PC-3 (cell line): Measurements from ENCODE around the gene RNF123. TPM values are rescaled to one million over a fixed set of nuclear protein-coding genes. Genes with fewer than 3 reads are reported as not detected.

Source experiments
- ATAC-seq: fragments of 200-7000 bp; cut with Tn5 transposase; 2 replicates; pipeline ENCODE4 v1.9.1; 2020; ENCODE audit warnings: mild to moderate bottlenecking, moderate library complexity
- BruUV-seq: library from RNA; stranded (reverse); fragments of 400-500 nt; replicated peaks from 2 replicates; lab custom pipeline; 2021; lab: Mats Ljungman, UMichigan
- CTCF ChIA-PET: fragments of 300-600 bp; sonication (Branson Sonifier 250); formaldehyde crosslinking; loops from one replicate; lab custom pipeline; 2022; ENCODE audit warnings: antibody characterized with exemption; lab: Charles Lee
- POLR2A ChIA-PET: fragments of 300-600 bp; sonication (Branson Sonifier 250); formaldehyde crosslinking; loops from one replicate; lab custom pipeline; 2022; ENCODE audit warnings: antibody characterized with exemption; ENCODE audit not compliant: unreplicated experiment; lab: Charles Lee
- DNase-seq: peaks from one replicate; pipeline ENCODE4 v3.0.0-alpha.2; 2015
- H2AFZ ChIP-seq: fragments of 300-600 bp; sonication (generic); 2 replicates; pipeline ENCODE4 v1.6.0; 2016; ENCODE audit warnings: antibody characterized with exemption, low read length
- H3F3A ChIP-seq: fragments of 300-600 bp; sonication (generic); one replicate; pipeline ENCODE4 v1.6.0; 2017; ENCODE audit warnings: antibody characterized with exemption, low read length, control low read depth, mild to moderate bottlenecking; ENCODE audit not compliant: unreplicated experiment
- H3K27ac ChIP-seq: fragments of 300-600 bp; sonication (generic); 2 replicates; pipeline ENCODE4 v1.5.1; 2016; ENCODE audit warnings: mild to moderate bottlenecking, low read length
- H3K27me3 ChIP-seq: fragments of 300-600 bp; sonication (generic); 2 replicates; pipeline ENCODE4 v1.6.1; 2016; ENCODE audit warnings: low read length, mixed read lengths
- H3K36me3 ChIP-seq: fragments of 300-600 bp; sonication (generic); 2 replicates; pipeline ENCODE4 v1.6.1; 2016; ENCODE audit warnings: low read depth, mixed run types, low read length, mixed read lengths
- H3K4me1 ChIP-seq: fragments of 300-600 bp; sonication (generic); 2 replicates; pipeline ENCODE4 v1.5.1; 2016; ENCODE audit warnings: low read length; ENCODE audit not compliant: insufficient read depth
- H3K4me2 ChIP-seq: fragments of 300-600 bp; sonication (generic); 2 replicates; pipeline ENCODE4 v1.6.0; 2016; ENCODE audit warnings: low read length
- H3K4me3 ChIP-seq: fragments of 300-600 bp; sonication (generic); 2 replicates; pipeline ENCODE4 v1.5.1; 2016; ENCODE audit warnings: mild to moderate bottlenecking, low read length, mixed read lengths
- H3K79me2 ChIP-seq: fragments of 300-600 bp; sonication (generic); 2 replicates; pipeline ENCODE4 v1.6.1; 2017; ENCODE audit warnings: low read length, mixed read lengths
- H3K9ac ChIP-seq: fragments of 300-600 bp; sonication (generic); 2 replicates; pipeline ENCODE4 v1.6.0; 2016; ENCODE audit warnings: mild to moderate bottlenecking, low read length
- H3K9me2 ChIP-seq: fragments of 300-600 bp; sonication (generic); replicated peaks from 2 replicates; pipeline ENCODE4 v1.6.1; 2016; ENCODE audit warnings: mixed run types, low read length, mixed read lengths
- H3K9me3 ChIP-seq: fragments of 300-600 bp; sonication (generic); 2 replicates; pipeline ENCODE4 v1.6.1; 2016; ENCODE audit warnings: low read length, mixed read lengths
- H4K20me1 ChIP-seq: fragments of 300-600 bp; sonication (generic); 2 replicates; pipeline ENCODE4 v1.6.1; 2016; ENCODE audit warnings: low read length, mixed read lengths
- EZH2 ChIP-seq: fragments of 300-600 bp; sonication (generic); IDR thresholded peaks from one replicate; pipeline ENCODE4 v1.6.1; 2017; ENCODE audit warnings: antibody characterized with exemption, mild to moderate bottlenecking, low read length; ENCODE audit not compliant: unreplicated experiment
- EZH2phosphoT487 ChIP-seq: fragments of 300-600 bp; sonication (generic); IDR thresholded peaks from 2 replicates; pipeline ENCODE4 v1.6.1; 2018; ENCODE audit warnings: mild to moderate bottlenecking, antibody characterized with exemption, low read length, borderline replicate concordance
- intact Hi-C: fragments of 100-400 bp; cut with micrococcal nuclease; formaldehyde crosslinking; loops from 2 replicates; pipeline ENCODE4 v1.9.0; 2023
- total RNA-seq: library from RNA; depleted of rRNA; stranded (reverse); fragments of >200 nt; gene quantifications from 2 replicates; pipeline ENCODE4 v1.2.3, GENCODE V29; 2014
- TF ChIP-seq, protein P1 (sequence below): fragments of 300-600 bp; sonication (generic); conservative IDR thresholded peaks from 2 replicates; pipeline ENCODE4 v1.5.1; 2017; ENCODE audit warnings: antibody characterized with exemption, low read depth, mild to moderate bottlenecking, low read length

The RNF123 gene
- total RNA-seq, 1 experiment from 2014 or later, result 38.6 TPM

DNA sequence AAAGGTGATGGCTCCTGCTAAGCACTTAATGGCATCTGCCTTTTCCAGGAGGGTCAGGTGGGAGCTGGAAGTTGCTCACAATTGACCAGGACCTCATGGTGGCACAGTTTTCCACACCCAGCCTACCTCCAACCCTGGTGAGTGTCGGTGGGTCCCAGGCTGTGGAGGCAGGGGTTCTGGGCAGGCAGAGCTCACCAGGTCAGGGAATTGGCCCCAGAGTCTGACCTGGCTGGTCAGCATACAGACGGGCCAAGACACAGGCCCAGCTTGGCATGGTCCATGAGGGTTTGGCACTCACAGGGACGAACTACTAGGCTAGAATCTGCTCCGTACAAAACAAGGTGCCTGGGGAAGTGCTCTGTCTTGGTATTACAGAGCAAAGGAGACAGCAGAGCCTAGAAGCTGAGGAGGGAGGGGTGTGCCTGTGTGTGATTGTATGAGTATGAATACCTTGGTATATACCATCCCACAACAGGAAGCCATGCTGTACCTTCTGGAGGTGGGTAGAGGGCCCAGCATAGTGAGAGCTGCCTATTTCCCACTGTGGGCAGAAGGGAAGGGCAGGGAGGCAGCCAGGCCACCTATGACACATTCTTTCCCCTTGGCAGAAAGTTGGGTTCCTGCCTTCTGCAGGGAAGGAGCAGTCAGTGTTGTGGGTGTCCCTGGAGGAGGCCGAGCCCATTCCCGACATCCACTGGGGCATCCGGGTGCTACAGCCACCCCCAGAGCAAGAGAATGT is 8.7 kb upstream of the RNF123 start:
- Histone ChIP-seq H3K79me2 (peaks cover 4% of the 10 kb centered on the region), H3K36me3 (peaks cover 57% of the 10 kb centered on the region; the same call in 1 of the 2 replicates), H4K20me1 (no peaks in the 10 kb centered on the region), H3K4me2 (no peak overlapping the region), H3K4me1 (no peaks in the 10 kb centered on the region), H3K9me3 (no peaks in the 10 kb centered on the region), H2AFZ (no peak overlapping the region), H3K9me2 (no peaks in the 10 kb centered on the region), H3K9ac (no peak overlapping the region), H3K27me3 (no peaks in the 10 kb centered on the region), H3K4me3 (no peak overlapping the region), H3K27ac (no peak overlapping the region), H3F3A (no peaks in the 10 kb centered on the region)
- ATAC-seq (no peak; the same call in 1 of the 2 replicates), DNase-seq (no peak)
- TF ChIP-seq, protein P1, sequence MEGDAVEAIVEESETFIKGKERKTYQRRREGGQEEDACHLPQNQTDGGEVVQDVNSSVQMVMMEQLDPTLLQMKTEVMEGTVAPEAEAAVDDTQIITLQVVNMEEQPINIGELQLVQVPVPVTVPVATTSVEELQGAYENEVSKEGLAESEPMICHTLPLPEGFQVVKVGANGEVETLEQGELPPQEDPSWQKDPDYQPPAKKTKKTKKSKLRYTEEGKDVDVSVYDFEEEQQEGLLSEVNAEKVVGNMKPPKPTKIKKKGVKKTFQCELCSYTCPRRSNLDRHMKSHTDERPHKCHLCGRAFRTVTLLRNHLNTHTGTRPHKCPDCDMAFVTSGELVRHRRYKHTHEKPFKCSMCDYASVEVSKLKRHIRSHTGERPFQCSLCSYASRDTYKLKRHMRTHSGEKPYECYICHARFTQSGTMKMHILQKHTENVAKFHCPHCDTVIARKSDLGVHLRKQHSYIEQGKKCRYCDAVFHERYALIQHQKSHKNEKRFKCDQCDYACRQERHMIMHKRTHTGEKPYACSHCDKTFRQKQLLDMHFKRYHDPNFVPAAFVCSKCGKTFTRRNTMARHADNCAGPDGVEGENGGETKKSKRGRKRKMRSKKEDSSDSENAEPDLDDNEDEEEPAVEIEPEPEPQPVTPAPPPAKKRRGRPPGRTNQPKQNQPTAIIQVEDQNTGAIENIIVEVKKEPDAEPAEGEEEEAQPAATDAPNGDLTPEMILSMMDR, result no peak
- no peak for TF ChIP-seq EZH2phosphoT487
- TF ChIP-seq EZH2, result no peak
- no TSS peak for BruUV-seq
- ChIA-PET POLR2A (no interaction called here), CTCF (no interaction called here)
- intact Hi-C loops, result no loop called here

DNA sequence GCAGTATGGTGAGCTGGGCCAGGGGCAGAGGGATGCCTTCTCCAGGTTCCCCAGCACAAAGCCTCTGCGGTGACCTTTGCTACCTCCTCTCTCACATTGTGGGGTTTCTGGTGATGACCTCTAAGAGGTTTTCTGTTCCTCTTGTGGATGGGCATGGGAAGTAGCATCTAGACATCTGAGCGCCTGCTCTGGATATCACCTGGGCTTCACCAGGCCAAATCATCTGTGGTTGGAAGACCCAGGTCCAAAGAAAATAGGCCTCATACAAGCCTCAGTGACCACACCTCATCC is 8.2 kb upstream of the RNF123 start:
- Histone ChIP-seq H3K27ac (no peak overlapping the region), H2AFZ (no peak overlapping the region), H3F3A (no peaks in the 10 kb centered on the region), H3K9me2 (no peaks in the 10 kb centered on the region), H3K27me3 (no peaks in the 10 kb centered on the region), H3K4me2 (no peak overlapping the region), H3K79me2 (no peaks in the 10 kb centered on the region; the same call in 1 of the 2 replicates), H3K36me3 (peaks cover 56% of the 10 kb centered on the region; the same call in 1 of the 2 replicates), H4K20me1 (no peaks in the 10 kb centered on the region), H3K4me3 (no peak overlapping the region), H3K9me3 (no peaks in the 10 kb centered on the region), H3K9ac (no peak overlapping the region), H3K4me1 (no peaks in the 10 kb centered on the region)
- DNase-seq, result no peak
- CTCF ChIA-PET, result no interaction called here
- POLR2A ChIA-PET, result no interaction called here
- TF ChIP-seq EZH2phosphoT487, result no peak
- TF ChIP-seq, protein P1, result no peak
- TF ChIP-seq EZH2, result no peak
- ATAC-seq, result no peak
- intact Hi-C loops, result no loop called here
- no TSS peak for BruUV-seq

GRCh38 chr3:49681543-49681942 is 7.8 kb upstream of the RNF123 start:
- Histone ChIP-seq H3K27me3 (no peaks in the 10 kb centered on the region), H3F3A (no peaks in the 10 kb centered on the region), H3K27ac (no peak overlapping the region), H3K9ac (no peak overlapping the region), H4K20me1 (no peaks in the 10 kb centered on the region), H3K4me1 (no peaks in the 10 kb centered on the region), H2AFZ (no peak overlapping the region), H3K79me2 (no peaks in the 10 kb centered on the region; the same call in 1 of the 2 replicates), H3K4me3 (no peak overlapping the region), H3K9me2 (no peaks in the 10 kb centered on the region), H3K4me2 (no peak overlapping the region), H3K9me3 (no peaks in the 10 kb centered on the region), H3K36me3 (peaks cover 52% of the 10 kb centered on the region; the same call in 1 of the 2 replicates)
- ATAC-seq (no peak), DNase-seq (no peak)
- CTCF ChIA-PET, result no interaction called here
- TF ChIP-seq EZH2phosphoT487 (no peak), EZH2 (no peak)
- TF ChIP-seq, protein P1, result no peak
- no TSS peak for BruUV-seq
- POLR2A ChIA-PET, result no interaction called here
- intact Hi-C loops, result no loop called here
